Measurements from ENCODE around the gene UBXN4. TPM values are rescaled to one million over a fixed set of nuclear protein-coding genes. Genes with fewer than 3 reads are reported as not detected.

The UBXN4 gene
- total and polyA plus RNA-seq, 2 donors (not counting 1 experiment from before 2014, with no cell fraction given): 41.7 to 113 TPM

GRCh38 chr2:135773917-135774316, 32.3 kb downstream of the UBXN4 start:
- Histone ChIP-seq H3K9ac (ENCODE audit: low read length) (no peak overlapping the region), H3K9me3 (ENCODE audit: control extremely low read depth in 1 of 3, control insufficient read depth in 2 of 3, insufficient read depth in 1 of 3, low read length in 2 of 3) (no peaks in the 10 kb centered on the region)

DNA sequence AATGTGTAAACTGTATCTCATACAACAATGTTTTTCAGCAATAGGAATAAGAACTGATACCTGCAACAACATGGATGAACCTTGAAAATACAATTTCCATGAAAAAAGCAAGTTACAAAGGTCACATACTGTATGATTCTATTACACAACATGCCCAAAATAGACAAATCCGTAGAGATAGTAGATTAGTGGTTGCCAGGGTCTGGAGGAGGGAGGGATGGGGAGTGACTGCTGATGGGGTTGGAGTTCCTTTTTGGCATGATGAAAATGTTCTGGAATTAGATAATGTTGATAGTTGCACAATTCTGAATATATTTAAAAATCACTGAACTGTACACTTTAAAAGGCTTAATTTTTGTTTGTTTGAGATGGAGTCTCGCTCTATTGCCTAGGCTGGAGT, 33.8 kb downstream of the UBXN4 start:
- Histone ChIP-seq H3K9me3 (ENCODE audit: control extremely low read depth in 1 of 3, control insufficient read depth in 2 of 3, insufficient read depth in 1 of 3, low read length in 2 of 3) (no peaks in the 10 kb centered on the region), H3K9ac (ENCODE audit: low read length) (no peak overlapping the region), H4K20me1 (ENCODE audit: control insufficient read depth, insufficient read depth, low read length, poor library complexity, severe bottlenecking) (no peaks in the 10 kb centered on the region), H3K4me3 (ENCODE audit: control extremely low read depth in 1 of 5, extremely low read depth in 1 of 5, insufficient read depth in 1 of 5, low read depth in 2 of 5, low read length in 4 of 5) (no peak overlapping the region), H3K36me3 (replicated peaks in 1 of 2; ENCODE audit: control extremely low read depth in 1 of 2, control insufficient read depth in 1 of 2, extremely low read depth in 1 of 2, insufficient read depth in 2 of 2, low read length in 1 of 2) (peaks cover 11 to 78% of the 10 kb centered on the region in 2 experiments), H3K27me3 (replicated peaks in 1 of 4; ENCODE audit: control extremely low read depth in 1 of 4, control insufficient read depth in 3 of 4, insufficient read depth in 4 of 4, low read length in 3 of 4) (no peaks in the 10 kb centered on the region), H2AFZ (ENCODE audit: insufficient read depth, low read depth, low read length, poor library complexity, severe bottlenecking) (no peak overlapping the region), H3K4me1 (ENCODE audit: control insufficient read depth in 2 of 2, insufficient read depth in 2 of 2, low read length in 2 of 2) (no peaks in the 10 kb centered on the region), H3K79me2 (ENCODE audit: control insufficient read depth, insufficient read depth, low read length) (no peaks in the 10 kb centered on the region), H3K27ac (ENCODE audit: low read length in 2 of 2) (no peak overlapping the region), H3K4me2 (replicated peaks; ENCODE audit: low read depth, low read length, poor library complexity, severe bottlenecking) (no peak overlapping the region)
- WGBS (ENCODE audit: insufficient coverage): no CpG with 5 or more reads among the region's 2 CpGs
- no peaks in the 10 kb centered on the region for H3K9me3 Mint-ChIP-seq (ENCODE audit: insufficient read depth)
- CTCF ChIA-PET: interaction anchor here (0.7 kb wide), 1 partner anchor 22 kb away, joined by 3 read pairs; no protein-coding TSS in a partner anchor
- H3K27me3 Mint-ChIP-seq: no peaks in the 10 kb centered on the region
- no peak overlapping the region for H3K4me3 Mint-ChIP-seq
- ATAC-seq (ENCODE audit: low read depth) (no peak), DNase-seq (no peak)
- intact Hi-C loops (cut with micrococcal nuclease): no loop called here
- no peak for TF ChIP-seq EZH2 (IDR thresholded peaks at IDR 0.05; ENCODE audit: borderline replicate concordance, insufficient read depth, low read depth, low read length, poor library complexity, severe bottlenecking)
- TF ChIP-seq, protein P1, sequence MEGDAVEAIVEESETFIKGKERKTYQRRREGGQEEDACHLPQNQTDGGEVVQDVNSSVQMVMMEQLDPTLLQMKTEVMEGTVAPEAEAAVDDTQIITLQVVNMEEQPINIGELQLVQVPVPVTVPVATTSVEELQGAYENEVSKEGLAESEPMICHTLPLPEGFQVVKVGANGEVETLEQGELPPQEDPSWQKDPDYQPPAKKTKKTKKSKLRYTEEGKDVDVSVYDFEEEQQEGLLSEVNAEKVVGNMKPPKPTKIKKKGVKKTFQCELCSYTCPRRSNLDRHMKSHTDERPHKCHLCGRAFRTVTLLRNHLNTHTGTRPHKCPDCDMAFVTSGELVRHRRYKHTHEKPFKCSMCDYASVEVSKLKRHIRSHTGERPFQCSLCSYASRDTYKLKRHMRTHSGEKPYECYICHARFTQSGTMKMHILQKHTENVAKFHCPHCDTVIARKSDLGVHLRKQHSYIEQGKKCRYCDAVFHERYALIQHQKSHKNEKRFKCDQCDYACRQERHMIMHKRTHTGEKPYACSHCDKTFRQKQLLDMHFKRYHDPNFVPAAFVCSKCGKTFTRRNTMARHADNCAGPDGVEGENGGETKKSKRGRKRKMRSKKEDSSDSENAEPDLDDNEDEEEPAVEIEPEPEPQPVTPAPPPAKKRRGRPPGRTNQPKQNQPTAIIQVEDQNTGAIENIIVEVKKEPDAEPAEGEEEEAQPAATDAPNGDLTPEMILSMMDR (IDR thresholded peaks at IDR 0.05): no peak
- H3K27ac Mint-ChIP-seq: no peak overlapping the region
- POLR2A ChIA-PET: no interaction called here
- no peaks in the 10 kb centered on the region for H3K4me1 Mint-ChIP-seq

More at GRCh38 chr2:135773917-135774316, 32.3 kb downstream of the UBXN4 start:
- ChIA-PET CTCF (no interaction called here), POLR2A (no interaction called here)
- Histone ChIP-seq H3K36me3 (replicated peaks in 1 of 2; ENCODE audit: control extremely low read depth in 1 of 2, control insufficient read depth in 1 of 2, extremely low read depth in 1 of 2, insufficient read depth in 2 of 2, low read length in 1 of 2) (peaks cover 12 to 77% of the 10 kb centered on the region in 2 experiments), H3K4me3 (ENCODE audit: control extremely low read depth in 1 of 5, extremely low read depth in 1 of 5, insufficient read depth in 1 of 5, low read depth in 2 of 5, low read length in 4 of 5) (no peak overlapping the region), H3K79me2 (ENCODE audit: control insufficient read depth, insufficient read depth, low read length) (no peaks in the 10 kb centered on the region), H3K27me3 (replicated peaks in 1 of 4; ENCODE audit: control extremely low read depth in 1 of 4, control insufficient read depth in 3 of 4, insufficient read depth in 4 of 4, low read length in 3 of 4) (no peaks in the 10 kb centered on the region), H2AFZ (ENCODE audit: insufficient read depth, low read depth, low read length, poor library complexity, severe bottlenecking) (no peak overlapping the region), H3K4me1 (ENCODE audit: control insufficient read depth in 2 of 2, insufficient read depth in 2 of 2, low read length in 2 of 2) (no peaks in the 10 kb centered on the region), H4K20me1 (ENCODE audit: control insufficient read depth, insufficient read depth, low read length, poor library complexity, severe bottlenecking) (no peaks in the 10 kb centered on the region), H3K4me2 (replicated peaks; ENCODE audit: low read depth, low read length, poor library complexity, severe bottlenecking) (no peak overlapping the region), H3K27ac (ENCODE audit: low read length in 2 of 2) (no peak overlapping the region)
- Mint-ChIP-seq H3K4me1 (no peaks in the 10 kb centered on the region), H3K4me3 (no peak overlapping the region), H3K27me3 (no peaks in the 10 kb centered on the region), H3K27ac (no peak overlapping the region), H3K9me3 (ENCODE audit: insufficient read depth) (no peaks in the 10 kb centered on the region)
- DNase-seq (no peak), ATAC-seq (ENCODE audit: low read depth) (no peak)
- TF ChIP-seq, protein P1 (IDR thresholded peaks at IDR 0.05): no peak
- no peak for TF ChIP-seq EZH2 (IDR thresholded peaks at IDR 0.05; ENCODE audit: borderline replicate concordance, insufficient read depth, low read depth, low read length, poor library complexity, severe bottlenecking)
- intact Hi-C loops (cut with micrococcal nuclease): no loop called here
